OCI-LY7 (cell line): ENCODE data around the gene LDLRAD1. TPM values are rescaled to one million over a fixed set of nuclear protein-coding genes. Genes with fewer than 3 reads are reported as not detected.

ENCODE experiments used
- BruUV-seq: library from RNA; stranded (reverse); fragments of 400-500 nt; replicated peaks from 2 replicates; lab custom pipeline; 2021; lab: Mats Ljungman, UMichigan
- CTCF ChIA-PET: fragments of 300-600 bp; sonication (Branson Sonifier 250); formaldehyde crosslinking; loops from one replicate; lab custom pipeline; 2022; ENCODE audit warnings: antibody characterized with exemption; ENCODE audit not compliant: unreplicated experiment; lab: Charles Lee
- POLR2A ChIA-PET: fragments of 300-600 bp; sonication (Branson Sonifier 250); formaldehyde crosslinking; loops from one replicate; lab custom pipeline; 2022; ENCODE audit warnings: antibody characterized with exemption; lab: Charles Lee
- DNase-seq: peaks from one replicate; pipeline ENCODE4 v3.0.0-alpha.2; 2015; ENCODE audit warnings: low spot score
- H2AFZ ChIP-seq: fragments of 200-600 bp; sonication (generic), shearing (Covaris generic); 2 replicates; pipeline ENCODE4 v1.6.1; 2014; ENCODE audit warnings: mild to moderate bottlenecking, antibody characterized with exemption, low read length, moderate library complexity
- H3K27ac ChIP-seq: fragments of 200-600 bp; sonication (generic); 2 replicates; pipeline ENCODE4 v1.5.1; 2014; ENCODE audit warnings: mixed run types, low read depth, mild to moderate bottlenecking, moderate library complexity, low read length, inconsistent platforms; ENCODE audit not compliant: poor library complexity, severe bottlenecking
- H3K36me3 ChIP-seq: fragments of 200-600 bp; sonication (generic); 2 replicates; pipeline ENCODE4 v1.6.1; 2014; ENCODE audit warnings: mild to moderate bottlenecking, antibody characterized with exemption, low read length, moderate library complexity, mixed read lengths; ENCODE audit not compliant: insufficient read depth
- H3K4me1 ChIP-seq: fragments of 200-600 bp; sonication (generic); 2 replicates; pipeline ENCODE4 v1.5.1; 2014; ENCODE audit warnings: mild to moderate bottlenecking, low read length; ENCODE audit not compliant: insufficient read depth, poor library complexity, severe bottlenecking
- H3K4me2 ChIP-seq: fragments of 200-600 bp; sonication (generic); 2 replicates; pipeline ENCODE4 v1.6.1; 2014; ENCODE audit warnings: mild to moderate bottlenecking, low read length
- H3K4me3 ChIP-seq: fragments of 200-600 bp; sonication (generic); 2 replicates; pipeline ENCODE4 v1.5.1; 2014; ENCODE audit warnings: mild to moderate bottlenecking, low read depth, low read length; ENCODE audit not compliant: poor library complexity, severe bottlenecking
- H3K79me2 ChIP-seq: fragments of 200-600 bp; sonication (generic); 2 replicates; pipeline ENCODE4 v1.6.1; 2016; ENCODE audit warnings: low read depth, mild to moderate bottlenecking, low read length, moderate library complexity, mixed read lengths; ENCODE audit not compliant: insufficient read depth
- H3K9me2 ChIP-seq: fragments of 200-600 bp; sonication (generic); 2 replicates; pipeline ENCODE4 v1.6.1; 2016; ENCODE audit warnings: mild to moderate bottlenecking, low read length, mixed read lengths; ENCODE audit not compliant: insufficient read depth
- H3K9me3 ChIP-seq: fragments of 200-600 bp; sonication (generic); 2 replicates; pipeline ENCODE4 v1.6.1; 2014; ENCODE audit warnings: mild to moderate bottlenecking, mixed run types, low read length, mixed read lengths
- H4K20me1 ChIP-seq: fragments of 200-600 bp; sonication (generic); 2 replicates; pipeline ENCODE4 v1.6.1; 2014; ENCODE audit warnings: mild to moderate bottlenecking, antibody characterized with exemption, low read length, moderate library complexity, mixed read lengths; ENCODE audit not compliant: insufficient read depth
- EZH2phosphoT487 ChIP-seq: fragments of 200-600 bp; sonication (generic); IDR thresholded peaks from 2 replicates; pipeline ENCODE4 v1.6.1; 2018; ENCODE audit warnings: low read depth, borderline replicate concordance, mild to moderate bottlenecking, mixed run types, antibody characterized with exemption, low read length, moderate library complexity, mixed read lengths
- intact Hi-C: fragments of 100-400 bp; cut with micrococcal nuclease; formaldehyde crosslinking; loops from one replicate; pipeline ENCODE4 v1.10.0; 2022; ENCODE audit not compliant: unreplicated experiment
- total RNA-seq, 2 experiments: library from RNA; depleted of rRNA in 1 of 2; stranded (reverse); fragments of >200 nt in 1 of 2; shearing (Covaris generic) in 1 of 2; gene quantifications; 2 replicates each; pipeline ENCODE4 v1.2.3, GENCODE V29; 2014 to 2022
- TF ChIP-seq, protein P1 (sequence below): fragments of 200-600 bp; sonication (generic); conservative IDR thresholded peaks from 2 replicates; pipeline ENCODE4 v1.5.1; 2014; ENCODE audit warnings: mild to moderate bottlenecking, antibody characterized with exemption, low read length, moderate library complexity, mixed read lengths

The LDLRAD1 gene
- total RNA-seq, 2 experiments from 2014 or later = not detected

DNA sequence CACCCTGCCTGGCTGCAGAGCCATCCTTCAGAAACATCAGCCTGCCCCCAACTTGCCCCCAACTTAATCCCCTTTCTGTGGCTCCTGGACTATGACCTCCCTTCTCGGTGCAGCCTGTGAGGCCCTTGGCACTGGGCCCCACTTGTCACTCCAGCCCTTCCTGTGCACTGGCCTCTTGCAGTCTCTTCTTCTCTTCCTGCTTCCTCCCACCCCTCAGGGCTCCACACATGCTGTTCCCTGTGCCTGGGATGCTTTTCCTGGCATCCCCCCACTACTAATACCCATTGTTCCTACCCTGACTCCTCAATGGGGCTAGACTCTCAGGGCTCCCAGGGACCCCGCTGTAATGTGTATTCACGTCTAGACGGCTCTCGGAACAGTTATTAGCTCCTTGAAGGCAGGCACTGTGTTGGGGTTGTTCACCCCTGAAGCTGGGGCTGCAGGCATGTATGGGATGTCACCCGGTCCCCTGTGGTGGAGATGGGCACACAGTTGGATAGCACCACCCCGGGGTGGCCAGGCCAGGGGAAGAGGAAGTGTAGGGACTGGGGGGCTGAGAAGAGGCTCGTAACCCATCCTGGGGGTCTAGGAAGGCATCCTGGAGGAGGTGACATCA lies 4.5 kb downstream of the LDLRAD1 start:
- no peak overlapping the region for H2AFZ ChIP-seq
- intact Hi-C loops = no loop called here
- BruUV-seq = no TSS peak
- no peaks in the 10 kb centered on the region for H3K9me2 ChIP-seq
- H3K9me3 ChIP-seq = no peaks in the 10 kb centered on the region
- no peak overlapping the region for H3K27ac ChIP-seq
- POLR2A ChIA-PET = interaction anchor here (1.2 kb wide), 1 partner anchor 66 kb away, joined by 3 read pairs; no protein-coding TSS in a partner anchor
- H3K79me2 ChIP-seq = no peaks in the 10 kb centered on the region
- DNase-seq = no peak
- H3K4me1 ChIP-seq = no peaks in the 10 kb centered on the region
- H3K4me2 ChIP-seq = no peak overlapping the region
- CTCF ChIA-PET = no interaction called here
- H4K20me1 ChIP-seq = no peaks in the 10 kb centered on the region
- no peaks in the 10 kb centered on the region for H3K36me3 ChIP-seq
- TF ChIP-seq EZH2phosphoT487 = no peak
- TF ChIP-seq, protein P1, sequence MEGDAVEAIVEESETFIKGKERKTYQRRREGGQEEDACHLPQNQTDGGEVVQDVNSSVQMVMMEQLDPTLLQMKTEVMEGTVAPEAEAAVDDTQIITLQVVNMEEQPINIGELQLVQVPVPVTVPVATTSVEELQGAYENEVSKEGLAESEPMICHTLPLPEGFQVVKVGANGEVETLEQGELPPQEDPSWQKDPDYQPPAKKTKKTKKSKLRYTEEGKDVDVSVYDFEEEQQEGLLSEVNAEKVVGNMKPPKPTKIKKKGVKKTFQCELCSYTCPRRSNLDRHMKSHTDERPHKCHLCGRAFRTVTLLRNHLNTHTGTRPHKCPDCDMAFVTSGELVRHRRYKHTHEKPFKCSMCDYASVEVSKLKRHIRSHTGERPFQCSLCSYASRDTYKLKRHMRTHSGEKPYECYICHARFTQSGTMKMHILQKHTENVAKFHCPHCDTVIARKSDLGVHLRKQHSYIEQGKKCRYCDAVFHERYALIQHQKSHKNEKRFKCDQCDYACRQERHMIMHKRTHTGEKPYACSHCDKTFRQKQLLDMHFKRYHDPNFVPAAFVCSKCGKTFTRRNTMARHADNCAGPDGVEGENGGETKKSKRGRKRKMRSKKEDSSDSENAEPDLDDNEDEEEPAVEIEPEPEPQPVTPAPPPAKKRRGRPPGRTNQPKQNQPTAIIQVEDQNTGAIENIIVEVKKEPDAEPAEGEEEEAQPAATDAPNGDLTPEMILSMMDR = no peak
- H3K4me3 ChIP-seq = no peak overlapping the region

DNA sequence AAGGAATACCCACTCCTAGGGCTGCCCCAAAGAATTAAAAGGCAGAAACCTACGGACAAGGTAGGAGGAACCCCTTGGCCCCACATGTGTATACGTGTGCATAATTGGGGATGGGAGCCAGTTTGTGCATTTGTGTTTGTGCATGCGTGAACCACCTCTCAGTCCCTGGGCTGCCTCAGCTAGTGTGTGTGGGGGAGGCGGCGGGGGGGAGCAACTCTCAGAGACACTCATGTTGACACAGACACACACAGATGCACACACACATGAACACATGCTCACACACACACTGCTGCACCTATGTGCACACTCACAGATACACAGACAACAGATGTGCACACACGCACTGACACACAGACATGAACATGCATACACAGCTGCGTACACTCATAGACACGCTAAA lies 5.1 kb downstream of the LDLRAD1 start:
- H4K20me1 ChIP-seq = no peaks in the 10 kb centered on the region
- H3K9me3 ChIP-seq = no peaks in the 10 kb centered on the region
- intact Hi-C loops = no loop called here
- DNase-seq = no peak
- no peaks in the 10 kb centered on the region for H3K4me1 ChIP-seq
- no peak overlapping the region for H3K4me2 ChIP-seq
- TF ChIP-seq, protein P1 = no peak
- no peak for TF ChIP-seq EZH2phosphoT487
- H3K9me2 ChIP-seq = no peaks in the 10 kb centered on the region
- H3K27ac ChIP-seq = no peak overlapping the region
- CTCF ChIA-PET = interaction anchor here (0.6 kb wide), 1 partner anchor 8 kb away, joined by 11 read pairs; no protein-coding TSS in a partner anchor
- H3K79me2 ChIP-seq = no peaks in the 10 kb centered on the region
- H3K36me3 ChIP-seq = no peaks in the 10 kb centered on the region
- no peak overlapping the region for H3K4me3 ChIP-seq
- BruUV-seq = no TSS peak
- POLR2A ChIA-PET = no interaction called here
- H2AFZ ChIP-seq = no peak overlapping the region

GRCh38 chr1:54012008-54012325 lies 6.0 kb downstream of the LDLRAD1 start:
- Histone ChIP-seq H3K4me2 (no peak overlapping the region), H2AFZ (no peak overlapping the region), H3K36me3 (no peaks in the 10 kb centered on the region), H3K9me2 (no peaks in the 10 kb centered on the region), H3K9me3 (no peaks in the 10 kb centered on the region), H3K4me3 (no peak overlapping the region), H3K79me2 (no peaks in the 10 kb centered on the region), H3K4me1 (no peaks in the 10 kb centered on the region), H4K20me1 (no peaks in the 10 kb centered on the region), H3K27ac (no peak overlapping the region)
- no TSS peak for BruUV-seq
- ChIA-PET POLR2A (interaction anchor here (0.6 kb wide), 2 partner anchors 115 to 230 kb away, joined by 3 read pairs; no protein-coding TSS in a partner anchor), CTCF (no interaction called here)
- TF ChIP-seq, protein P1 = no peak
- no peak for TF ChIP-seq EZH2phosphoT487
- DNase-seq = no peak
- intact Hi-C loops = no loop called here
